IMR-90 (cell line): ENCODE results near the gene EFS. TPM values are rescaled to one million over a fixed set of nuclear protein-coding genes. Genes with fewer than 3 reads are reported as not detected.

Experiments
- ATAC-seq: fragments of 200-7000 bp; cut with Tn5 transposase; 2 replicates; pipeline ENCODE4 v1.9.1; 2020; ENCODE audit warnings: low read depth, mild to moderate bottlenecking, moderate library complexity
- BruUV-seq: library from RNA; stranded (reverse); fragments of 400-500 nt; replicated peaks from 2 replicates; lab custom pipeline; 2021; lab: Mats Ljungman, UMichigan
- CTCF ChIA-PET: fragments of 300-600 bp; formaldehyde crosslinking; extraction: SDS; loops from one replicate; lab custom pipeline; 2021; ENCODE audit warnings: antibody characterized with exemption; lab: Yijun Ruan, JAX
- POLR2A ChIA-PET: fragments of 300-600 bp; sonication (Branson Sonifier 250); formaldehyde crosslinking; loops from one replicate; lab custom pipeline; 2022; ENCODE audit warnings: antibody characterized with exemption; ENCODE audit not compliant: unreplicated experiment; lab: Charles Lee
- DNase-seq: peaks from one replicate; pipeline ENCODE4 v3.0.0; 2013
- H2AFZ ChIP-seq: replicated peaks from 2 replicates; pipeline ENCODE3; 2013; ENCODE audit warnings: low read length, mild to moderate bottlenecking; ENCODE audit not compliant: poor library complexity
- H2AK5ac ChIP-seq: 2 replicates; pipeline ENCODE4 v1.6.1; 2013; ENCODE audit warnings: low read depth, low read length, inconsistent platforms
- H2AK9ac ChIP-seq: replicated peaks from 2 replicates; pipeline ENCODE3; 2013; ENCODE audit warnings: mild to moderate bottlenecking, low read depth, low read length, moderate library complexity; ENCODE audit not compliant: poor library complexity
- H2BK120ac ChIP-seq: 2 replicates; pipeline ENCODE4 v1.6.1; 2013; ENCODE audit warnings: low read depth, low read length, inconsistent platforms
- H2BK15ac ChIP-seq: 3 replicates; pipeline ENCODE4 v1.6.1; 2013; ENCODE audit warnings: low read depth, low read length, inconsistent platforms
- H2BK20ac ChIP-seq: 2 replicates; pipeline ENCODE4 v1.6.1; 2013; ENCODE audit warnings: low read depth, mild to moderate bottlenecking, inconsistent platforms, low read length, moderate library complexity
- H2BK5ac ChIP-seq: 2 replicates; pipeline ENCODE4 v1.6.1; 2013; ENCODE audit warnings: mild to moderate bottlenecking, low read depth, low read length, inconsistent platforms; ENCODE audit not compliant: poor library complexity, severe bottlenecking
- H3K14ac ChIP-seq: replicated peaks from 2 replicates; pipeline ENCODE4 v1.6.1; 2013; ENCODE audit warnings: low read depth, low read length, inconsistent platforms
- H3K18ac ChIP-seq: 2 replicates; pipeline ENCODE4 v1.6.1; 2013; ENCODE audit warnings: low read depth, low read length, control low read depth
- H3K23ac ChIP-seq: 2 replicates; pipeline ENCODE4 v1.6.1; 2013; ENCODE audit warnings: low read depth, low read length, inconsistent platforms
- H3K27ac ChIP-seq: 2 replicates; pipeline ENCODE4 v1.5.1; 2013; ENCODE audit warnings: mild to moderate bottlenecking, control low read depth, low read length; ENCODE audit not compliant: insufficient read depth
- H3K27me3 ChIP-seq: 2 replicates; pipeline ENCODE4 v1.6.1; 2013; ENCODE audit warnings: low read length; ENCODE audit not compliant: control insufficient read depth, insufficient read depth
- H3K36me3 ChIP-seq: 2 replicates; pipeline ENCODE4 v1.6.1; 2013; ENCODE audit warnings: low read length, mixed read lengths; ENCODE audit not compliant: control insufficient read depth, insufficient read depth
- H3K4ac ChIP-seq: 2 replicates; pipeline ENCODE4 v1.6.1; 2013; ENCODE audit warnings: low read depth, low read length, inconsistent platforms
- H3K4me1 ChIP-seq: 2 replicates; pipeline ENCODE4 v1.6.1; 2013; ENCODE audit warnings: low read length, mixed read lengths; ENCODE audit not compliant: control insufficient read depth, insufficient read depth
- H3K4me2 ChIP-seq: 2 replicates; pipeline ENCODE4 v1.6.1; 2013; ENCODE audit warnings: low read depth, mild to moderate bottlenecking, control low read depth, low read length, moderate library complexity
- H3K4me3 ChIP-seq: 2 replicates; pipeline ENCODE4 v1.5.1; 2013; ENCODE audit warnings: low read depth, mild to moderate bottlenecking, control low read depth, low read length, moderate library complexity; ENCODE audit not compliant: insufficient read depth
- H3K56ac ChIP-seq: 2 replicates; pipeline ENCODE4 v1.6.1; 2013; ENCODE audit warnings: low read length, inconsistent platforms; ENCODE audit not compliant: insufficient read depth; ENCODE audit errors: extremely low read depth
- H3K79me1 ChIP-seq, 2 experiments: 2 replicates each; pipeline ENCODE4 v1.6.1; 2013; ENCODE audit warnings: low read length in 2 of 2, inconsistent platforms in 1 of 2, low read depth in 1 of 2
- H3K9ac ChIP-seq: 2 replicates; pipeline ENCODE4 v1.6.1; 2013; ENCODE audit warnings: low read depth, low read length, control low read depth
- H3K9me1 ChIP-seq: 2 replicates; pipeline ENCODE4 v1.6.1; 2013; ENCODE audit warnings: low read length, inconsistent platforms; ENCODE audit not compliant: insufficient read depth
- H3K9me3 ChIP-seq: 2 replicates; pipeline ENCODE4 v1.6.1; 2013; ENCODE audit warnings: low read length; ENCODE audit not compliant: control insufficient read depth, insufficient read depth
- H4K20me1 ChIP-seq: 2 replicates; pipeline ENCODE4 v1.6.1; 2013; ENCODE audit warnings: low read length, inconsistent platforms; ENCODE audit not compliant: insufficient read depth
- H4K5ac ChIP-seq: 2 replicates; pipeline ENCODE4 v1.6.1; 2013; ENCODE audit warnings: mild to moderate bottlenecking, low read depth, low read length, control low read depth
- H4K8ac ChIP-seq, 2 experiments: 2 replicates each; pipeline ENCODE4 v1.6.1; 2013; ENCODE audit warnings: low read depth in 2 of 2, low read length in 2 of 2, control low read depth in 1 of 2, inconsistent platforms in 1 of 2
- H4K91ac ChIP-seq: 2 replicates; pipeline ENCODE4 v1.6.1; 2013; ENCODE audit warnings: low read depth, low read length, inconsistent platforms; ENCODE audit not compliant: insufficient read depth
- BHLHE40 ChIP-seq: fragments of 150-350 bp; IDR thresholded peaks from 2 replicates; pipeline ENCODE4 v1.6.1; 2016; ENCODE audit warnings: mild to moderate bottlenecking, low read depth, low read length
- CEBPB ChIP-seq: IDR thresholded peaks from 2 replicates; pipeline ENCODE4 v1.6.1; 2012; ENCODE audit warnings: low read depth, low read length, improper control_type of control experiment
- CHD1 ChIP-seq: IDR thresholded peaks from 2 replicates; pipeline ENCODE4 v1.6.1; 2012; ENCODE audit warnings: low read depth, low read length, improper control_type of control experiment
- FOS ChIP-seq: fragments of 150-350 bp; IDR thresholded peaks from 2 replicates; pipeline ENCODE4 v1.6.1; 2016; ENCODE audit warnings: low read depth, low read length
- MAFK ChIP-seq: IDR thresholded peaks from 2 replicates; pipeline ENCODE4 v1.6.1; 2012; ENCODE audit warnings: low read depth, low read length, improper control_type of control experiment
- MAZ ChIP-seq: IDR thresholded peaks from 2 replicates; pipeline ENCODE4 v1.6.1; 2012; ENCODE audit warnings: low read depth, mild to moderate bottlenecking, low read length, improper control_type of control experiment, moderate library complexity, borderline replicate concordance
- MXI1 ChIP-seq: IDR thresholded peaks from 2 replicates; pipeline ENCODE4 v1.6.1; 2012; ENCODE audit warnings: low read depth, mild to moderate bottlenecking, low read length, moderate library complexity, borderline replicate concordance
- NFE2L2 ChIP-seq: fragments of 150-350 bp; IDR thresholded peaks from 2 replicates; pipeline ENCODE4 v1.6.1; 2016; ENCODE audit warnings: low read depth, mild to moderate bottlenecking, low read length
- POLR2A ChIP-seq: IDR thresholded peaks from 2 replicates; pipeline ENCODE4 v1.6.1; 2012; ENCODE audit warnings: mild to moderate bottlenecking, low read depth, low read length
- RAD21 ChIP-seq: IDR thresholded peaks from 2 replicates; pipeline ENCODE4 v1.6.1; 2012; ENCODE audit warnings: low read length, improper control_type of control experiment
- RCOR1 ChIP-seq: IDR thresholded peaks from 2 replicates; pipeline ENCODE4 v1.6.1; 2012; ENCODE audit warnings: mild to moderate bottlenecking, low read length, improper control_type of control experiment; ENCODE audit not compliant: insufficient replicate concordance
- RFX5 ChIP-seq: IDR thresholded peaks from 2 replicates; pipeline ENCODE4 v1.8.0; 2012; ENCODE audit warnings: low read depth, mild to moderate bottlenecking, low read length, moderate library complexity
- SMC3 ChIP-seq: fragments of 150-350 bp; IDR thresholded peaks from 2 replicates; pipeline ENCODE4 v1.6.1; 2016; ENCODE audit warnings: low read depth, mild to moderate bottlenecking, antibody characterized with exemption, low read length, moderate library complexity
- WGBS, 2 experiments: methylation state at CpG; one replicate each; pipeline versions ENCODE4 v1.1.5 to v1.1.7; 2013; ENCODE audit warnings: missing lambda C conversion rate in 2 of 2; ENCODE audit not compliant: insufficient read length in 1 of 2; ENCODE audit errors: extremely low coverage in 2 of 2; 5-methylcytosine and 5-hydroxymethylcytosine counted together
- dilution Hi-C: fragments of 300-500 bp; cut with HindIII; formaldehyde crosslinking; loops from one replicate; pipeline ENCODE4 v1.14.3; 2018; ENCODE audit warnings: low sequenced_read_pairs; ENCODE audit not compliant: unreplicated experiment
- in situ Hi-C: fragments of 300-500 bp; cut with MboI; formaldehyde crosslinking; loops from 3 replicates; pipeline ENCODE4 v1.14.3; 2019; ENCODE audit warnings: low sequenced_read_pairs, inconsistent platforms, mixed read lengths
- intact Hi-C: fragments of 100-400 bp; cut with micrococcal nuclease; formaldehyde crosslinking; loops from 2 replicates; pipeline ENCODE4 v1.10.0; 2022
- polyA plus RNA-seq, 3 experiments: library from polyadenylated mRNA; depleted of rRNA; stranded (reverse); fragments of >200 nt; gene quantifications; 2 replicates each; pipeline ENCODE4 v1.2.3, GENCODE V29; 2012; ENCODE audit warnings: low replicate concordance in 1 of 3
- total RNA-seq: library from RNA; depleted of rRNA; stranded (reverse); fragments of >200 nt; gene quantifications from 2 replicates; pipeline ENCODE4 v1.2.3, GENCODE V29; 2012
- TF ChIP-seq, protein P1 (sequence below): fragments of 150-350 bp; IDR thresholded peaks from 2 replicates; pipeline ENCODE4 v1.6.1; 2016; ENCODE audit warnings: low read depth, mild to moderate bottlenecking, low read length, moderate library complexity, borderline replicate concordance
- TF ChIP-seq, protein P2 (sequence below): fragments of 150-350 bp; IDR thresholded peaks from 2 replicates; pipeline ENCODE4 v1.6.1; 2017; ENCODE audit warnings: mild to moderate bottlenecking, antibody characterized with exemption, low read length, low read depth
- TF ChIP-seq, protein P3 (sequence below): conservative IDR thresholded peaks from 2 replicates; pipeline ENCODE4 v1.5.1; 2012; ENCODE audit warnings: mild to moderate bottlenecking, low read depth, low read length, improper control_type of control experiment

EFS gene
- total and polyA plus RNA-seq, 2 of the 4 experiments (the other 2 are of a cell fraction): 2.2 to 11.6 TPM

DNA sequence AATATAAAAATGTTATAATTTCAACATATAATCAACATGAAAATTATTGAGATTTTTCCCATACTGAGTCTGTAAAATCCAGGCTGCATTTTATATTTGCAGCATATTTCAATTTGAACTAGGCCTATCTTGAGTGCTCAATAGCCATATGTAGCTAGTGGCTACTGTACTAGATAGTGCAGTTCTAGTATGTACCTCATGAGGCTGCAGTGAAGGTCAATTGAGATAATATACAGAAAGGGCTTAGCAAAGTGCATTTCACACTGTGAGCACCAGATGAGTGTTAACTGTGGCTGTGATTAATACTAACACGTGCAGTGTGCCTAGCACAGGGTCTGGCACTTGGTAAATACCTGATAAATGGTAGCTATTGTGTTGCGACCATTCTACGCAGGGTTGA is 6.9 kb downstream of the EFS start:
- H4K91ac ChIP-seq: no peak overlapping the region
- no peak overlapping the region for H4K8ac ChIP-seq
- no peaks in the 10 kb centered on the region for H3K27me3 ChIP-seq
- no peak overlapping the region for H3K23ac ChIP-seq
- no peak overlapping the region for H3K4me3 ChIP-seq
- no peak overlapping the region for H2AK5ac ChIP-seq
- peaks cover 12% of the 10 kb centered on the region; the same call in 1 of the 2 replicates for H4K20me1 ChIP-seq
- no peak overlapping the region for H2AK9ac ChIP-seq
- ATAC-seq (no peak), DNase-seq (no peak)
- H3K9me3 ChIP-seq: no peaks in the 10 kb centered on the region
- no peak overlapping the region for H2BK5ac ChIP-seq
- no TSS peak for BruUV-seq
- H3K56ac ChIP-seq: no peak overlapping the region
- no peak overlapping the region for H3K14ac ChIP-seq
- no peak overlapping the region for H2BK120ac ChIP-seq
- peaks cover 2% of the 10 kb centered on the region for H3K4me1 ChIP-seq
- H3K9ac ChIP-seq: no peak overlapping the region
- no peak overlapping the region for H2BK20ac ChIP-seq
- H3K9me1 ChIP-seq: peaks cover 6% of the 10 kb centered on the region; the same call in 1 of the 2 replicates
- H3K4ac ChIP-seq: no peak overlapping the region
- intact Hi-C loops: no loop called here
- H4K5ac ChIP-seq: no peak overlapping the region
- no peak overlapping the region for H3K18ac ChIP-seq
- H3K79me1 ChIP-seq: peaks cover 4 to 18% of the 10 kb centered on the region in 2 experiments; a peak in 2 of 4 replicates
- 83% methylated on average over 3 of the region's 3 CpGs; no CpG with 5 or more reads in 1 of the 2 experiments for WGBS, 2 experiments
- ChIA-PET CTCF (interaction anchor here (0.8 to 1.2 kb wide), 2 partner anchors 10 to 22 kb away, joined by 3 read pairs; no protein-coding TSS in a partner anchor), POLR2A (no interaction called here)
- H3K4me2 ChIP-seq: no peak overlapping the region
- H3K27ac ChIP-seq: no peak overlapping the region
- H2BK15ac ChIP-seq: no peak overlapping the region
- dilution Hi-C loops: no loop called here
- no peak for TF ChIP-seq CHD1
- no peak for TF ChIP-seq NFE2L2
- no peak for TF ChIP-seq SMC3
- no peak for TF ChIP-seq MAZ
- no peak for TF ChIP-seq POLR2A
- no peak for TF ChIP-seq RCOR1
- no peak for TF ChIP-seq RFX5
- TF ChIP-seq, protein P1, sequence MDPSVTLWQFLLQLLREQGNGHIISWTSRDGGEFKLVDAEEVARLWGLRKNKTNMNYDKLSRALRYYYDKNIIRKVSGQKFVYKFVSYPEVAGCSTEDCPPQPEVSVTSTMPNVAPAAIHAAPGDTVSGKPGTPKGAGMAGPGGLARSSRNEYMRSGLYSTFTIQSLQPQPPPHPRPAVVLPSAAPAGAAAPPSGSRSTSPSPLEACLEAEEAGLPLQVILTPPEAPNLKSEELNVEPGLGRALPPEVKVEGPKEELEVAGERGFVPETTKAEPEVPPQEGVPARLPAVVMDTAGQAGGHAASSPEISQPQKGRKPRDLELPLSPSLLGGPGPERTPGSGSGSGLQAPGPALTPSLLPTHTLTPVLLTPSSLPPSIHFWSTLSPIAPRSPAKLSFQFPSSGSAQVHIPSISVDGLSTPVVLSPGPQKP: no peak
- TF ChIP-seq, protein P2, sequence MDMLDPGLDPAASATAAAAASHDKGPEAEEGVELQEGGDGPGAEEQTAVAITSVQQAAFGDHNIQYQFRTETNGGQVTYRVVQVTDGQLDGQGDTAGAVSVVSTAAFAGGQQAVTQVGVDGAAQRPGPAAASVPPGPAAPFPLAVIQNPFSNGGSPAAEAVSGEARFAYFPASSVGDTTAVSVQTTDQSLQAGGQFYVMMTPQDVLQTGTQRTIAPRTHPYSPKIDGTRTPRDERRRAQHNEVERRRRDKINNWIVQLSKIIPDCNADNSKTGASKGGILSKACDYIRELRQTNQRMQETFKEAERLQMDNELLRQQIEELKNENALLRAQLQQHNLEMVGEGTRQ: no peak
- no peak for TF ChIP-seq CEBPB
- TF ChIP-seq, protein P3, sequence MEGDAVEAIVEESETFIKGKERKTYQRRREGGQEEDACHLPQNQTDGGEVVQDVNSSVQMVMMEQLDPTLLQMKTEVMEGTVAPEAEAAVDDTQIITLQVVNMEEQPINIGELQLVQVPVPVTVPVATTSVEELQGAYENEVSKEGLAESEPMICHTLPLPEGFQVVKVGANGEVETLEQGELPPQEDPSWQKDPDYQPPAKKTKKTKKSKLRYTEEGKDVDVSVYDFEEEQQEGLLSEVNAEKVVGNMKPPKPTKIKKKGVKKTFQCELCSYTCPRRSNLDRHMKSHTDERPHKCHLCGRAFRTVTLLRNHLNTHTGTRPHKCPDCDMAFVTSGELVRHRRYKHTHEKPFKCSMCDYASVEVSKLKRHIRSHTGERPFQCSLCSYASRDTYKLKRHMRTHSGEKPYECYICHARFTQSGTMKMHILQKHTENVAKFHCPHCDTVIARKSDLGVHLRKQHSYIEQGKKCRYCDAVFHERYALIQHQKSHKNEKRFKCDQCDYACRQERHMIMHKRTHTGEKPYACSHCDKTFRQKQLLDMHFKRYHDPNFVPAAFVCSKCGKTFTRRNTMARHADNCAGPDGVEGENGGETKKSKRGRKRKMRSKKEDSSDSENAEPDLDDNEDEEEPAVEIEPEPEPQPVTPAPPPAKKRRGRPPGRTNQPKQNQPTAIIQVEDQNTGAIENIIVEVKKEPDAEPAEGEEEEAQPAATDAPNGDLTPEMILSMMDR: no peak
- TF ChIP-seq BHLHE40: no peak
- TF ChIP-seq RAD21: no peak
- TF ChIP-seq MXI1: no peak
- TF ChIP-seq FOS: no peak
- TF ChIP-seq MAFK: no peak
- H2AFZ ChIP-seq: no peak overlapping the region
- in situ Hi-C loops: no loop called here
- H3K36me3 ChIP-seq: peaks cover 36% of the 10 kb centered on the region
